K562 (cell line): ENCODE measurements around the gene MKRN2OS. TPM values are rescaled to one million over a fixed set of nuclear protein-coding genes. Genes with fewer than 3 reads are reported as not detected.

Source experiments
- ATAC-seq: fragments of 200-7000 bp; cut with Tn5 transposase; 3 replicates; pipeline ENCODE4 v1.9.1; 2020; ENCODE audit warnings: moderate library complexity
- BruUV-seq: library from RNA; stranded (reverse); fragments of 400-500 nt; replicated peaks from 2 replicates; lab custom pipeline; 2021; lab: Mats Ljungman, UMichigan
- CTCF ChIA-PET: fragments of 300-600 bp; formaldehyde crosslinking; extraction: SDS; loops from one replicate; lab custom pipeline; 2021; ENCODE audit warnings: low intra/inter-chr PET ratio; lab: Yijun Ruan, JAX
- POLR2A ChIA-PET: fragments of 300-600, 350-650 bp; sonication (Branson Sonifier 250); formaldehyde crosslinking; extraction: SDS; loops from one replicate; lab custom pipeline; 2021; ENCODE audit warnings: antibody characterized with exemption, inconsistent platforms; lab: Yijun Ruan, JAX
- DNase-seq, 4 experiments: peaks; one replicate each; pipeline versions ENCODE4 v3.0.0 to v3.0.0-alpha.2; 2011 to 2018; ENCODE audit warnings: low spot score in 3 of 4, mixed read lengths in 3 of 4; ENCODE audit errors: extremely low read depth in 1 of 4
- FAIRE-seq: peaks from 2 replicates; lab custom pipeline; 2011; peaks lifted over from hg19 to GRCh38; lab: Jason Lieb, UNC
- H2AFZ ChIP-seq: 2 replicates; pipeline ENCODE4 v1.6.0; 2011; ENCODE audit warnings: low read depth, low read length, control low read depth, inconsistent platforms
- H3K27ac ChIP-seq: fragments of 200-600 bp; 3 replicates; pipeline ENCODE4 v1.8.0; 2011; ENCODE audit warnings: low read depth, mild to moderate bottlenecking, control low read depth, inconsistent platforms, low read length, moderate library complexity, mixed read lengths; ENCODE audit errors: extremely low read depth
- H3K27me3 ChIP-seq, 2 experiments: fragments of 300-600 bp in 1 of 2; 2 replicates in 1 of 2; 3 replicates in 1 of 2; pipeline versions ENCODE4 v1.6.0 to v1.8.0; 2011; ENCODE audit warnings: inconsistent platforms in 2 of 2, low read length in 2 of 2, mild to moderate bottlenecking in 1 of 2, mixed read lengths in 1 of 2, moderate library complexity in 1 of 2; ENCODE audit not compliant: control insufficient read depth in 2 of 2, insufficient read depth in 2 of 2
- H3K36me3 ChIP-seq: fragments of 300-600 bp; 3 replicates; pipeline ENCODE4 v1.8.0; 2011; ENCODE audit warnings: mild to moderate bottlenecking, low read length, inconsistent platforms; ENCODE audit not compliant: control insufficient read depth, insufficient read depth
- H3K4me1 ChIP-seq, 2 experiments: fragments of 200-600 bp in 1 of 2; replicated peaks in 1 of 2; 2 replicates in 1 of 2; 3 replicates in 1 of 2; pipeline versions ENCODE4 v1.5.1 to v1.8.0; 2011; ENCODE audit warnings: inconsistent platforms in 2 of 2, low read length in 2 of 2, mild to moderate bottlenecking in 1 of 2, mixed read lengths in 1 of 2, moderate library complexity in 1 of 2; ENCODE audit not compliant: control insufficient read depth in 2 of 2, insufficient read depth in 2 of 2
- H3K4me2 ChIP-seq: 2 replicates; pipeline ENCODE4 v1.6.1; 2011; ENCODE audit warnings: low read length, control low read depth, inconsistent platforms, mixed read lengths; ENCODE audit not compliant: insufficient read depth
- H3K4me3 ChIP-seq: fragments of 200-600 bp; sonication (generic), shearing (Covaris generic); 2 replicates; pipeline ENCODE4 v1.5.1; 2016; ENCODE audit warnings: control low read depth, inconsistent platforms
- H3K79me2 ChIP-seq: fragments of 200-600 bp; 3 replicates; pipeline ENCODE4 v1.8.0; 2011; ENCODE audit warnings: low read length, inconsistent platforms; ENCODE audit not compliant: control insufficient read depth, insufficient read depth
- H3K9ac ChIP-seq, 2 experiments: 2 replicates each; pipeline versions ENCODE4 v1.6.0 to v1.6.1; 2011; ENCODE audit warnings: low read depth in 2 of 2, low read length in 2 of 2, control low read depth in 1 of 2, inconsistent platforms in 1 of 2, mild to moderate bottlenecking in 1 of 2, mixed read lengths in 1 of 2; ENCODE audit not compliant: insufficient read depth in 1 of 2
- H3K9me1 ChIP-seq: one replicate; pipeline ENCODE4 v1.6.0; 2011; ENCODE audit warnings: inconsistent platforms, mild to moderate bottlenecking, low read length, moderate library complexity; ENCODE audit not compliant: control insufficient read depth, insufficient read depth
- H3K9me3 ChIP-seq: replicated peaks from 2 replicates; pipeline ENCODE4 v1.5.1; 2011; ENCODE audit warnings: low read depth, low read length, inconsistent platforms; ENCODE audit not compliant: control insufficient read depth, insufficient read depth
- H4K20me1 ChIP-seq: replicated peaks from 2 replicates; pipeline ENCODE4 v1.6.1; 2011; ENCODE audit warnings: low read length, inconsistent platforms, mixed read lengths; ENCODE audit not compliant: control insufficient read depth, insufficient read depth
- ADNP ChIP-seq: fragments of 200-800 bp; sonication (Bioruptor generic); IDR thresholded peaks from 2 replicates; pipeline ENCODE4 v1.6.1; 2016; ENCODE audit warnings: missing genetic modification characterization, missing compliant biosample characterization
- CHD2 ChIP-seq: IDR thresholded peaks from 2 replicates; pipeline ENCODE4 v1.6.1; 2011; ENCODE audit warnings: low read depth, low read length
- HOMEZ ChIP-seq: fragments of 250-450 bp; sonication (Bioruptor Pico); IDR thresholded peaks from 2 replicates; pipeline ENCODE4 v1.4.0; 2020; ENCODE audit warnings: mild to moderate bottlenecking, moderate library complexity
- ILF3 ChIP-seq: fragments of 450-650 bp; IDR thresholded peaks from 2 replicates; pipeline ENCODE4 v1.6.1; 2018; ENCODE audit warnings: antibody characterized with exemption, mild to moderate bottlenecking, moderate library complexity, borderline replicate concordance
- MCM7 ChIP-seq, 2 experiments: fragments of 450-650 bp; IDR thresholded peaks; 2 replicates each; pipeline ENCODE4 v1.6.1; 2016 to 2018
- MEF2D ChIP-seq: conservative IDR thresholded peaks from 2 replicates; pipeline ENCODE4 v1.6.1; 2016; ENCODE audit warnings: low read depth, missing genetic modification characterization, missing compliant biosample characterization
- MTF1 ChIP-seq: fragments of 250-450 bp; sonication (Bioruptor Pico); IDR thresholded peaks from 2 replicates; pipeline ENCODE4 v1.9.0; 2021; ENCODE audit warnings: moderate library complexity, mild to moderate bottlenecking, inconsistent platforms, borderline replicate concordance
- NCOA6 ChIP-seq: fragments of 450-650 bp; IDR thresholded peaks from 2 replicates; pipeline ENCODE4 v1.6.1; 2017; ENCODE audit warnings: mild to moderate bottlenecking
- NCOR1 ChIP-seq: fragments of 450-650 bp; IDR thresholded peaks from 2 replicates; pipeline ENCODE4 v1.6.1; 2016; ENCODE audit warnings: mild to moderate bottlenecking, moderate library complexity
- PHF8 ChIP-seq: fragments of 200-600 bp; sonication (generic); IDR thresholded peaks from 2 replicates; pipeline ENCODE4 v1.6.1; 2012; ENCODE audit warnings: mixed run types, mild to moderate bottlenecking, inconsistent platforms, low read length, moderate library complexity, borderline replicate concordance
- SRSF1 ChIP-seq: fragments of 200-400 bp; formaldehyde crosslinking; IDR thresholded peaks from 2 replicates; pipeline ENCODE4 v1.6.1; 2017; ENCODE audit warnings: mild to moderate bottlenecking, low read depth, low read length, moderate library complexity
- TEAD4 ChIP-seq, 2 experiments: sonication (generic) in 1 of 2; formaldehyde crosslinking in 1 of 2; IDR thresholded peaks; 2 replicates each; pipeline versions ENCODE4 v1.6.1 to v1.8.0; 2012 to 2022; ENCODE audit warnings: borderline replicate concordance in 1 of 2, inconsistent platforms in 1 of 2, low read length in 1 of 2, mild to moderate bottlenecking in 1 of 2, missing genetic modification reagents in 1 of 2
- THAP12 ChIP-seq: fragments of 250-450 bp; sonication (Bioruptor Pico); IDR thresholded peaks from 2 replicates; pipeline ENCODE4 v1.9.0; 2021; ENCODE audit warnings: mild to moderate bottlenecking, inconsistent platforms
- WGBS: fragments of 100-300 bp; shearing (Covaris generic); methylation state at CpG from one replicate; pipeline ENCODE4 v1.1.6; 2016; ENCODE audit warnings: low coverage, mixed read lengths; ENCODE audit not compliant: insufficient coverage; ENCODE audit errors: missing lambda C conversion rate; 5-methylcytosine and 5-hydroxymethylcytosine counted together
- in situ Hi-C: fragments of 300-500 bp; cut with MboI; formaldehyde crosslinking; loops from 4 replicates; pipeline ENCODE4 v1.15.0; 2018; ENCODE audit warnings: inconsistent platforms, mixed read lengths
- intact Hi-C: fragments of 100-400 bp; cut with micrococcal nuclease; formaldehyde crosslinking; loops from 2 replicates; pipeline ENCODE4 v1.14.2; 2022
- polyA plus RNA-seq, 8 experiments: library from polyadenylated mRNA; depleted of rRNA in 4 of 8; stranded (reverse) in 5 of 8; unstranded in 3 of 8; fragments of >200 nt; fragmentation: Nextera tagmentation in 2 of 8; fragmentation: Illumina TruSeq in 1 of 8; extraction: Ambion mirVana in 2 of 8; extraction: Trizol in 1 of 8; gene quantifications; 2 replicates each; pipeline versions ENCODE4 v1.2.1 to v1.2.3, GENCODE V29; 2011 to 2014; ENCODE audit warnings: inconsistent platforms in 1 of 8, missing spikeins in 1 of 8
- total RNA-seq, 7 experiments: library from RNA; depleted of rRNA in 6 of 7; stranded (reverse); fragments of >200 nt in 6 of 7; fragmentation: Illumina TruSeq in 2 of 7; extraction: Trizol in 2 of 7; gene quantifications; 2 replicates each; pipeline versions ENCODE4 v1.2.1 to v1.2.3, GENCODE V29; 2011 to 2021; ENCODE audit warnings: low replicate concordance in 1 of 7

The MKRN2OS gene
- total and polyA plus RNA-seq, 9 of the 15 experiments (the other 6 are each of a cell fraction or from before 2014, with no cell fraction given), result 0.11 to 0.27 (median 0.17) TPM; not detected in 6

- Histone ChIP-seq H3K4me2 (no peak overlapping the region), H3K4me1 (no peaks in the 10 kb centered on the region; a peak in 2 of 5 replicates), H3K9ac (no peak overlapping the region; a peak in 1 of 4 replicates), H2AFZ (no peak overlapping the region), H3K27me3 (no peaks in the 10 kb centered on the region), H3K9me1 (no peaks in the 10 kb centered on the region), H3K79me2 (no peaks in the 10 kb centered on the region), H3K9me3 (no peaks in the 10 kb centered on the region), H4K20me1 (no peaks in the 10 kb centered on the region), H3K4me3 (no peak overlapping the region), H3K36me3 (peaks cover 94% of the 10 kb centered on the region), H3K27ac (no peak overlapping the region)
- TF ChIP-seq ADNP (tag) (no peak), HOMEZ (CRISPR knock-in tag) (no peak), THAP12 (CRISPR knock-in tag) (no peak), MTF1 (CRISPR knock-in tag) (no peak), TEAD4 (IDR thresholded peaks at IDR 0.05; ENCODE audit: low read length) (no peak), TEAD4 (CRISPR knock-in tag; IDR thresholded peaks at IDR 0.05; ENCODE audit: borderline replicate concordance) (no peak), SRSF1 (no peak), NCOR1 (no peak), NCOA6 (no peak), PHF8 (no peak), ILF3 (no peak), MCM7 (IDR thresholded peaks at IDR 0.05) (no peak), MEF2D (tag) (no peak), CHD2 (no peak)
- ATAC-seq (no peak), FAIRE-seq (no peak), DNase-seq (no peak)
- CTCF ChIA-PET, result no interaction called here
- intact Hi-C loops, result no loop called here
- POLR2A ChIA-PET, result interaction anchor here (0.5 to 1.8 kb wide), 7 partner anchors 8 to 78 kb away, joined by 3 to 7 read pairs (median 3); no protein-coding TSS in a partner anchor
- in situ Hi-C loops, result no loop called here
- WGBS, result 88% methylated on average over 7 of the region's 7 CpGs
- no TSS peak for BruUV-seq
Measured at GRCh38 chr3:12574661-12575060, 29.4 kb upstream of the MKRN2OS start.
